Activated CD8-positive, alpha-beta T cell treated with anti-CD3 and anti-CD28 coated beads, Interleukin-2, amount 10 ng/mL, durations not matched to agents 7 days and 5 days (primary cell): ENCODE results near the gene DEPDC5. TPM values are rescaled to one million over a fixed set of nuclear protein-coding genes. Genes with fewer than 3 reads are reported as not detected.
A peak's percentile ranks its signal among the peaks of the same experiment; 100 is the strongest.

Source experiments
- ATAC-seq: fragments of 150-1000 bp; cut with Tn5 transposase; one replicate; pipeline ENCODE4 v1.10.0; 2021; ENCODE audit warnings: moderate library complexity
- CTCF ChIA-PET: fragments of 350-600 bp; sonication (Branson Sonifier 250); formaldehyde crosslinking; loops from one replicate; lab custom pipeline; 2021; ENCODE audit warnings: antibody characterized with exemption; lab: Charles Lee
- POLR2A ChIA-PET: fragments of 350-600 bp; sonication (Branson Sonifier 250); formaldehyde crosslinking; loops from one replicate; lab custom pipeline; 2021; ENCODE audit warnings: antibody characterized with exemption; lab: Charles Lee
- DNase-seq: peaks from one replicate; pipeline ENCODE4 v3.0.0-alpha.2; 2020
- H3K27ac Mint-ChIP-seq: one replicate; pipeline ENCODE4 v1.8.0; 2021; ENCODE audit warnings: mild to moderate bottlenecking, mixed read lengths
- H3K27me3 Mint-ChIP-seq: one replicate; pipeline ENCODE4 v1.8.0; 2021; ENCODE audit warnings: low read depth, mixed read lengths
- H3K36me3 Mint-ChIP-seq: one replicate; pipeline ENCODE4 v1.8.0; 2021; ENCODE audit warnings: low read depth, mixed read lengths
- H3K4me1 Mint-ChIP-seq: one replicate; pipeline ENCODE4 v1.8.0; 2021; ENCODE audit warnings: low read depth, mixed read lengths
- H3K4me3 Mint-ChIP-seq: one replicate; pipeline ENCODE4 v1.8.0; 2021; ENCODE audit warnings: mild to moderate bottlenecking, mixed read lengths
- H3K9me3 Mint-ChIP-seq: one replicate; pipeline ENCODE4 v1.8.0; 2022; ENCODE audit warnings: mixed read lengths; ENCODE audit not compliant: insufficient read depth
- total RNA-seq, 2 experiments: library from RNA; stranded (reverse); gene quantifications; one replicate each; pipeline ENCODE4 v1.2.3, GENCODE V29; 2021

DEPDC5 gene
- total RNA-seq, 2 experiments from 2014 or later: 43.5 to 45.6 TPM

- Mint-ChIP-seq H3K4me1 (peaks cover 58% of the 10 kb centered on the region), H3K27me3 (no peaks in the 10 kb centered on the region), H3K9me3 (no peaks in the 10 kb centered on the region), H3K36me3 (peaks cover 47% of the 10 kb centered on the region), H3K27ac (peak overlapping the region; percentile 71), H3K4me3 (peak overlapping the region; percentile 57)
- ChIA-PET POLR2A (interaction anchor here (1.4 kb wide), 1 partner anchor 9 kb away, joined by 3 read pairs; no protein-coding TSS in a partner anchor), CTCF (interaction anchor here (0.7 to 7.2 kb wide), 8 partner anchors 9 to 284 kb away, joined by 3 to 89 read pairs (median 4); partner anchors contain the start of gene PISD)
- ATAC-seq (no peak), DNase-seq (peak; percentile 63)
Observed at GRCh38 chr22:31947296-31947695, 193.5 kb downstream of the DEPDC5 start.

- Mint-ChIP-seq H3K4me3 (no peak overlapping the region), H3K27ac (no peak overlapping the region), H3K4me1 (peaks cover 57% of the 10 kb centered on the region), H3K36me3 (peaks cover 53% of the 10 kb centered on the region), H3K9me3 (no peaks in the 10 kb centered on the region), H3K27me3 (no peaks in the 10 kb centered on the region)
- ChIA-PET POLR2A (interaction anchor here (1.4 kb wide), 1 partner anchor 9 kb away, joined by 3 read pairs; no protein-coding TSS in a partner anchor), CTCF (interaction anchor here (0.7 to 7.2 kb wide), 11 partner anchors 8 to 284 kb away, joined by 3 to 89 read pairs (median 4); partner anchors contain the start of gene PISD)
- DNase-seq (no peak), ATAC-seq (no peak)
Observed at GRCh38 chr22:31948002-31948401, 194.2 kb downstream of the DEPDC5 start.

DNA sequence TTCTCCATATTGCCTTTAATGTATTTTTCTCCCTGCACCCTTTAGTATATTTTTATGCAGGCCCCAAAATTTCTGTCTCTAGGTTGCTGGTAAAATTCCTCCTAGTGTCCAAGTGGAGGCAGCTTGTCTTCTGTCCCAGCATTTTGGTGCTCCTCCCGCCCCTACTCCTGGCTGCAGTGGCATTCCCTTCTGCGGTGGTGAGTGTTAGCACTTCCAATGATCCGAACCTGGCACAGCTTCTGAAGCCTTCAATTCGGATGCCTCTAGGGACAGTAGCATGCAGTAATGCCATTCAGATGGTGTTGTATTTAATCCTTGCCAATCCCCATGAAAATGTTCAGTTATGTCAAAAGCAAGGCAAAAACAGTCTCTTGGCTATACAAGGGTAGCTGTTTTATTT lies 196.4 kb downstream of the DEPDC5 start:
- Mint-ChIP-seq H3K27ac (peak overlapping the region; percentile 47), H3K9me3 (no peaks in the 10 kb centered on the region), H3K27me3 (no peaks in the 10 kb centered on the region), H3K4me1 (peaks cover 69% of the 10 kb centered on the region), H3K36me3 (peaks cover 73% of the 10 kb centered on the region), H3K4me3 (no peak overlapping the region)
- no peak for DNase-seq
- POLR2A ChIA-PET: interaction anchor here (0.7 to 1.8 kb wide), 3 partner anchors 196 to 333 kb away, joined by 3 to 6 read pairs (median 4); partner anchors contain the start of genes DEPDC5 and PISD
- ATAC-seq: no peak
- CTCF ChIA-PET: interaction anchor here (1.2 to 7.2 kb wide), 5 partner anchors 8 to 287 kb away, joined by 3 to 89 read pairs (median 6); partner anchors contain the start of gene PISD

DNA sequence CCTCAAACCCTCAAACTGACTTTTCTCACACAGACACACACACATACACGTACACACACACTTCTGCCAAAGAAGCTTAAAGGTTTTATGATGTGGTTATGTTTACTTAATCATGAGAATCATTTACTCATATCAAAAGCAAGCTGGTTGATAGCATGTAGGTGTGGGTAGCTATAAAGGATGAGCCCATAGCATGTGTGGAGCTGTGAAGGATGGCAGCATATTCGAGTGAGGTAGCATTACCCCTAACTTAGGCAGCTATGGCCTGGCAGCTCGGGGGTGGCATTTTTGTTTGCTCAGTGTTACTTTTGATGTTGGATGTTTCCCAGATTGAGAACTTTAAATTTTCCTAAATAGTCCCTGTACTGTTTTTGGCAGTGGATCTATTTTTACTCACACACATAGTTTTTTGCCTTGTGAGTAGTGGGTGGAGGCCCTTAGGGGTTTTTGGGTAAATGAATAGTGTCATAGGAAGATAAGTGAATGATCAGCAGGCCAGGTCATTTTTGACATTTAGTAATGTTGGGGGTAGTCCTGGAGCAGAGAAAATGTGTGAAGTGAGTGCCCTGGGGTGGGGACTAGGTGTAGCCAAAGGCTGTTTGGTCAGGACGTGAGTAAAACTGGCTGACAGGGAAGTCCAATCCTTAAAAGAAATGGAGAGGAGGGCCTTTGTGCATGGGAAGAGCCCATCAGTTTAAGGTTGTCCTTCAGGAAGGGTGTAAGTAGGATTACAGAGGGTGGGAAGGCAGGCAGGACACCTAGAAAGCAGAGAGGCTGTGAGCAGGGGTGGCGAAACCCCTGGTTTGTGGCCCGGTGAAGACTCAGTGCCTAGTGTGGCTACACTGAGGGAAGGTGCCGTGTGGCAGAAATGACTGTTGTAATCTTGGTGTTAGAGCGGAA lies 197.6 kb downstream of the DEPDC5 start:
- Mint-ChIP-seq H3K27ac (peak overlapping the region; percentile 35), H3K36me3 (peaks cover 82% of the 10 kb centered on the region), H3K27me3 (no peaks in the 10 kb centered on the region), H3K4me1 (peaks cover 79% of the 10 kb centered on the region), H3K4me3 (no peak overlapping the region), H3K9me3 (no peaks in the 10 kb centered on the region)
- DNase-seq (no peak), ATAC-seq (peak; percentile 12)
- ChIA-PET POLR2A (interaction anchor here (0.5 to 1.8 kb wide), 3 partner anchors 189 to 289 kb away, joined by 3 to 6 read pairs (median 4); partner anchors contain the start of genes DEPDC5 and PISD), CTCF (interaction anchor here (1.2 to 7.2 kb wide), 4 partner anchors 9 to 288 kb away, joined by 3 to 89 read pairs (median 11); partner anchors contain the start of gene PISD)

- Mint-ChIP-seq H3K27ac (peak overlapping the region; percentile 3), H3K4me1 (peaks cover 80% of the 10 kb centered on the region), H3K36me3 (peaks cover 87% of the 10 kb centered on the region), H3K4me3 (no peak overlapping the region), H3K27me3 (no peaks in the 10 kb centered on the region), H3K9me3 (no peaks in the 10 kb centered on the region)
- DNase-seq (no peak), ATAC-seq (peak; percentile 21)
- ChIA-PET POLR2A (no interaction called here), CTCF (interaction anchor here (1.9 kb wide), 1 partner anchor 18 kb away, joined by 10 read pairs; no protein-coding TSS in a partner anchor)
Observed at GRCh38 chr22:31952094-31952401, 198.2 kb downstream of the DEPDC5 start.

- ChIA-PET CTCF (interaction anchor here (1.1 to 3.5 kb wide), 4 partner anchors 10 to 287 kb away, joined by 3 to 20 read pairs (median 7); no protein-coding TSS in a partner anchor), POLR2A (no interaction called here)
- Mint-ChIP-seq H3K27ac (no peak overlapping the region), H3K4me3 (no peak overlapping the region), H3K9me3 (no peaks in the 10 kb centered on the region), H3K4me1 (peaks cover 76% of the 10 kb centered on the region), H3K36me3 (peaks cover 87% of the 10 kb centered on the region), H3K27me3 (no peaks in the 10 kb centered on the region)
- ATAC-seq: no peak
- no peak for DNase-seq
Observed at GRCh38 chr22:31952472-31952871, 198.7 kb downstream of the DEPDC5 start.

- POLR2A ChIA-PET: interaction anchor here (1.2 kb wide), 1 partner anchor 292 kb away, joined by 4 read pairs; the partner anchor contains the start of gene PISD
- CTCF ChIA-PET: interaction anchor here (0.7 to 3.5 kb wide), 5 partner anchors 11 to 288 kb away, joined by 3 to 20 read pairs (median 4); no protein-coding TSS in a partner anchor
- ATAC-seq: no peak
- H3K36me3 Mint-ChIP-seq: peaks cover 82% of the 10 kb centered on the region
- H3K9me3 Mint-ChIP-seq: no peaks in the 10 kb centered on the region
- no peak for DNase-seq
- H3K4me3 Mint-ChIP-seq: no peak overlapping the region
- peaks cover 71% of the 10 kb centered on the region for H3K4me1 Mint-ChIP-seq
- H3K27ac Mint-ChIP-seq: no peak overlapping the region
- no peaks in the 10 kb centered on the region for H3K27me3 Mint-ChIP-seq
Observed at GRCh38 chr22:31953261-31953660, 199.4 kb downstream of the DEPDC5 start.

- H3K4me1 Mint-ChIP-seq: peaks cover 66% of the 10 kb centered on the region
- peak overlapping the region; percentile 1 for H3K27ac Mint-ChIP-seq
- H3K4me3 Mint-ChIP-seq: no peak overlapping the region
- H3K36me3 Mint-ChIP-seq: peaks cover 77% of the 10 kb centered on the region
- CTCF ChIA-PET: interaction anchor here (2.1 to 8.8 kb wide), 3 partner anchors 7 to 289 kb away, joined by 7 to 68 read pairs (median 20); no protein-coding TSS in a partner anchor
- no peaks in the 10 kb centered on the region for H3K27me3 Mint-ChIP-seq
- H3K9me3 Mint-ChIP-seq: no peaks in the 10 kb centered on the region
- POLR2A ChIA-PET: no interaction called here
- ATAC-seq: no peak
- no peak for DNase-seq
Observed at GRCh38 chr22:31954535-31955523, 201.0 kb downstream of the DEPDC5 start.

DNA sequence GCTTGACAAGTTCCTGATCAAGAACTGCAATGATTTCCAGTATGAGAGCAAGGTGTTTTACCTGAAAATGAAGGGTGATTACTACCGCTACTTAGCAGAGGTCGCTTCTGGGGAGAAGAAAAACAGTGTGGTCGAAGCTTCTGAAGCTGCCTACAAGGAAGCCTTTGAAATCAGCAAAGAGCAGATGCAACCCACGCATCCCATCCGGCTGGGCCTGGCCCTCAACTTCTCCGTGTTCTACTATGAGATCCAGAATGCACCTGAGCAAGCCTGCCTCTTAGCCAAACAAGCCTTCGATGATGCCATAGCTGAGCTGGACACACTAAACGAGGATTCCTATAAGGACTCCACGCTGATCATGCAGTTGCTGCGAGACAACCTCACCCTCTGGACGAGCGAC lies 202.5 kb downstream of the DEPDC5 start:
- DNase-seq (no peak), ATAC-seq (no peak)
- no peaks in the 10 kb centered on the region for H3K27me3 Mint-ChIP-seq

More for the DNA sequence above, 202.5 kb downstream of the DEPDC5 start:
- H3K27ac Mint-ChIP-seq: peak overlapping the region; percentile 7
- no peak overlapping the region for H3K4me3 Mint-ChIP-seq
- peaks cover 53% of the 10 kb centered on the region for H3K4me1 Mint-ChIP-seq
- H3K9me3 Mint-ChIP-seq: no peaks in the 10 kb centered on the region
- CTCF ChIA-PET: interaction anchor here (2.1 to 8.8 kb wide), 2 partner anchors 9 to 13 kb away, joined by 7 to 68 read pairs; no protein-coding TSS in a partner anchor
- POLR2A ChIA-PET: interaction anchor here (1.3 kb wide), 1 partner anchor 9 kb away, joined by 3 read pairs; no protein-coding TSS in a partner anchor
- peaks cover 65% of the 10 kb centered on the region for H3K36me3 Mint-ChIP-seq
